HEK293 (cell line): ENCODE measurements around the gene TDP1.
A peak's percentile ranks its signal among the peaks of the same experiment; 100 is the strongest.
"Not testable (repeated sequence)": the region's sequence is repeated elsewhere in the genome, so short reads cannot be mapped to it uniquely, and the experiment has no call there.

Experiments used
- CTCF ChIA-PET: fragments of 350-600 bp; formaldehyde crosslinking; extraction: SDS; loops from one replicate; lab custom pipeline; 2021; ENCODE audit warnings: antibody characterized with exemption; lab: Yijun Ruan, JAX
- POLR2A ChIA-PET: fragments of 300-600 bp; formaldehyde crosslinking; extraction: SDS; loops from one replicate; lab custom pipeline; 2020; ENCODE audit warnings: antibody characterized with exemption, inconsistent platforms; lab: Yijun Ruan, JAX
- H3K27ac ChIP-seq: fragments of 200-500 bp; sonication (Bioruptor generic); 2 replicates; pipeline ENCODE4 v1.5.1; 2014; ENCODE audit warnings: low read depth, low read length, control low read depth, inconsistent platforms; ENCODE audit errors: extremely low read depth
- H3K36me3 ChIP-seq, 2 experiments: fragments of 200-500 bp in 1 of 2; sonication (Bioruptor generic) in 1 of 2; 1 replicate in 1 of 2; 2 replicates in 1 of 2; pipeline ENCODE4 v1.5.1; 2014 to 2017; ENCODE audit warnings: inconsistent platforms in 2 of 2, low read length in 2 of 2; ENCODE audit not compliant: control insufficient read depth in 2 of 2, insufficient read depth in 1 of 2
- H3K4me1 ChIP-seq: fragments of 200-500 bp; sonication (Bioruptor generic); 2 replicates; pipeline ENCODE4 v1.5.1; 2014; ENCODE audit warnings: mild to moderate bottlenecking, low read length, inconsistent platforms; ENCODE audit not compliant: control insufficient read depth, insufficient read depth
- H3K4me3 ChIP-seq: 2 replicates; pipeline ENCODE4 v1.5.1; 2011; ENCODE audit warnings: low read depth, mild to moderate bottlenecking, control low read depth, low read length, moderate library complexity
- H3K9me3 ChIP-seq: fragments of 200-500 bp; sonication (Bioruptor generic); 2 replicates; pipeline ENCODE4 v1.5.1; 2014; ENCODE audit warnings: low read depth, low read length, inconsistent platforms; ENCODE audit not compliant: control insufficient read depth, insufficient read depth
- OSR2 ChIP-seq: fragments of 450-650 bp; formaldehyde crosslinking; IDR thresholded peaks from 2 replicates; pipeline ENCODE4 v1.5.1; 2016; ENCODE audit warnings: missing biosample characterization, missing genetic modification characterization
- ZBTB17 ChIP-seq: fragments of 450-650 bp; formaldehyde crosslinking; IDR thresholded peaks from 2 replicates; pipeline ENCODE4 v1.5.1; 2016; ENCODE audit warnings: missing biosample characterization, missing genetic modification characterization
- ZBTB26 ChIP-seq: fragments of 450-650 bp; formaldehyde crosslinking; optimal IDR thresholded peaks from 2 replicates; pipeline ENCODE3; 2016; ENCODE audit warnings: missing biosample characterization, mild to moderate bottlenecking, missing genetic modification characterization
- ZEB2 ChIP-seq: fragments of 450-650 bp; formaldehyde crosslinking; IDR thresholded peaks from 2 replicates; pipeline ENCODE4 v1.5.1; 2016; ENCODE audit warnings: missing biosample characterization, missing genetic modification characterization
- ZFP37 ChIP-seq: fragments of 450-650 bp; formaldehyde crosslinking; IDR thresholded peaks from 2 replicates; pipeline ENCODE4 v1.5.1; 2016; ENCODE audit warnings: missing biosample characterization, missing genetic modification characterization
- ZNF10 ChIP-seq: fragments of 450-650 bp; formaldehyde crosslinking; IDR thresholded peaks from 2 replicates; pipeline ENCODE4 v1.5.1; 2017; ENCODE audit warnings: missing biosample characterization, missing genetic modification characterization
- ZNF112 ChIP-seq: fragments of 450-650 bp; formaldehyde crosslinking; IDR thresholded peaks from 2 replicates; pipeline ENCODE4 v1.5.0; 2017; ENCODE audit warnings: missing biosample characterization, missing genetic modification characterization
- ZNF19 ChIP-seq: fragments of 450-650 bp; formaldehyde crosslinking; IDR thresholded peaks from 2 replicates; pipeline ENCODE4; 2016; ENCODE audit warnings: missing biosample characterization, missing genetic modification characterization, low read depth
- ZNF292 ChIP-seq: fragments of 450-650 bp; formaldehyde crosslinking; IDR thresholded peaks from 2 replicates; pipeline ENCODE4 v1.5.1; 2016; ENCODE audit warnings: low read depth, missing biosample characterization, missing genetic modification characterization, borderline replicate concordance
- ZNF324 ChIP-seq: fragments of 450-650 bp; formaldehyde crosslinking; IDR thresholded peaks from 2 replicates; pipeline ENCODE4 v1.5.1; 2016; ENCODE audit warnings: missing biosample characterization, missing genetic modification characterization
- ZNF416 ChIP-seq: fragments of 450-650 bp; formaldehyde crosslinking; IDR thresholded peaks from 2 replicates; pipeline ENCODE4 v1.5.1; 2016; ENCODE audit warnings: missing biosample characterization, missing genetic modification characterization
- ZNF560 ChIP-seq: fragments of 450-650 bp; formaldehyde crosslinking; IDR thresholded peaks from 2 replicates; pipeline ENCODE4 v1.5.1; 2017; ENCODE audit warnings: missing biosample characterization, missing genetic modification characterization, borderline replicate concordance
- ZNF596 ChIP-seq: fragments of 450-650 bp; IDR thresholded peaks from 2 replicates; pipeline ENCODE4 v1.5.0; 2018; ENCODE audit warnings: missing biosample characterization, mild to moderate bottlenecking, missing genetic modification characterization, moderate library complexity
- ZNF621 ChIP-seq: fragments of 450-650 bp; formaldehyde crosslinking; IDR thresholded peaks from 2 replicates; pipeline ENCODE4 v1.5.1; 2017; ENCODE audit warnings: missing biosample characterization, missing genetic modification characterization
- ZNF624 ChIP-seq: fragments of 450-650 bp; formaldehyde crosslinking; IDR thresholded peaks from 2 replicates; pipeline ENCODE4 v1.5.1; 2017; ENCODE audit warnings: missing biosample characterization, missing genetic modification characterization
- ZNF692 ChIP-seq: fragments of 450-650 bp; formaldehyde crosslinking; IDR thresholded peaks from 2 replicates; pipeline ENCODE4 v1.5.1; 2016; ENCODE audit warnings: missing biosample characterization, missing genetic modification characterization
- ZSCAN5A ChIP-seq: fragments of 450-650 bp; formaldehyde crosslinking; IDR thresholded peaks from 2 replicates; pipeline ENCODE4 v1.5.1; 2016; ENCODE audit warnings: missing biosample characterization, missing genetic modification characterization
- TF ChIP-seq, protein P1 (sequence below): fragments of 450-650 bp; formaldehyde crosslinking; IDR thresholded peaks from 2 replicates; pipeline ENCODE4 v1.5.1; 2016; ENCODE audit warnings: missing biosample characterization, missing genetic modification characterization
- TF ChIP-seq, protein P2 (sequence below): fragments of 450-650 bp; formaldehyde crosslinking; IDR thresholded peaks from 2 replicates; pipeline ENCODE4 v1.5.1; 2016; ENCODE audit warnings: missing biosample characterization, missing genetic modification characterization

Gene TDP1

DNA sequence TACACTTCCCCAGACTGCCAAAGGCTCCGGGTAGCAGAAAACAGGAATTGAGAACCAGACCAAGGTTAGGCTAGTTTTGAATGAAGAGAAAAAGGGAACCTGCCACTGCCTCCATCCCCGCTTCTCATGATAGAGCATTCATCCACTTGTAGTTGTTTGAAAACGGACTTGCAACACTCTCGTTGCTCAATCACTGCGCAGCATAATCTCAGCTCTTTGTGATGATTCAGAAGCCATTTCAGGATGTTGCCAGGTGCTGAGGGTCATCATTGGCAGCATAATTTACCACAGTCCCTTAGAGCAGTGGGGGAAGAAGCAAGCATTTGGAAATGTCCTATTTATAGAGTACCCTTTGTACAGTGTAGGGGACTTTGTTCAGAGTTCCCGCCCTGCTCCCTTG lies 131.7 kb downstream of the TDP1 start:
- ChIA-PET POLR2A (no interaction called here), CTCF (no interaction called here)
- H3K36me3 ChIP-seq = no peaks in the 10 kb centered on the region
- no peak overlapping the region for H3K4me3 ChIP-seq
- TF ChIP-seq ZNF292 (tag by site-specific recombination) = no peak
- no peak for TF ChIP-seq ZEB2 (tag by site-specific recombination)
- TF ChIP-seq, protein P1, sequence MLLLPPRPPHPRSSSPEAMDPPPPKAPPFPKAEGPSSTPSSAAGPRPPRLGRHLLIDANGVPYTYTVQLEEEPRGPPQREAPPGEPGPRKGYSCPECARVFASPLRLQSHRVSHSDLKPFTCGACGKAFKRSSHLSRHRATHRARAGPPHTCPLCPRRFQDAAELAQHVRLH (tag by site-specific recombination) = no peak
- TF ChIP-seq ZNF596 = no peak
- no peak for TF ChIP-seq ZFP37 (tag by site-specific recombination)
- H3K4me1 ChIP-seq = 0 out of 2 replicates have a peak, but pooled peaks cover 2% of the 10 kb centered on the region
- no peak overlapping the region for H3K27ac ChIP-seq
- no peaks in the 10 kb centered on the region for H3K9me3 ChIP-seq

DNA sequence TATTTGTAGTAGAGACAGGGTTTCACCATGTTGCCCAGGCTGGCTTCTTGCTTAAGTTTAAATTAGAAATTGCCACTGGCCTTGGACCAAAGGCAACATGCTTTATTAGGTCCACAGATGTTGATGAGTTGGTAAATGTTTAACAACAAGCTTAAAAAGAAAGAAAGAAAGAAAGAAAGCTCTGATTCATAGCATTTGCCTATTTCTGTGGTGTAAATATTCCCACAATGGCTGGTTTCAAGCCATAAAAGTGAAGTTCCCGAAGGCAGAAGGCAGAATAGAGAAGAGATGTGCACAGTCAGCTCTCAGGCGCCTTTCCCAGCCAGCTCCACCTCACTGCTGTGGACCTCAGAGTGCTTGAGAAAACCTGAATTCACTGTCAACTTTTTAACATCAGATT lies 132.4 kb downstream of the TDP1 start:
- Histone ChIP-seq H3K9me3 (no peaks in the 10 kb centered on the region), H3K4me1 (0 out of 2 replicates have a peak, but pooled peaks cover 2% of the 10 kb centered on the region), H3K36me3 (no peaks in the 10 kb centered on the region), H3K27ac (no peak overlapping the region), H3K4me3 (no peak overlapping the region)
- ChIA-PET POLR2A (no interaction called here), CTCF (interaction anchor here (1.3 to 1.5 kb wide), 2 partner anchors 115 to 147 kb away, joined by 4 to 6 read pairs; no protein-coding TSS in a partner anchor)
- TF ChIP-seq ZNF112 (tag by site-specific recombination) = peak; percentile 68; the same call in 1 of the 2 replicates
- TF ChIP-seq, protein P2, sequence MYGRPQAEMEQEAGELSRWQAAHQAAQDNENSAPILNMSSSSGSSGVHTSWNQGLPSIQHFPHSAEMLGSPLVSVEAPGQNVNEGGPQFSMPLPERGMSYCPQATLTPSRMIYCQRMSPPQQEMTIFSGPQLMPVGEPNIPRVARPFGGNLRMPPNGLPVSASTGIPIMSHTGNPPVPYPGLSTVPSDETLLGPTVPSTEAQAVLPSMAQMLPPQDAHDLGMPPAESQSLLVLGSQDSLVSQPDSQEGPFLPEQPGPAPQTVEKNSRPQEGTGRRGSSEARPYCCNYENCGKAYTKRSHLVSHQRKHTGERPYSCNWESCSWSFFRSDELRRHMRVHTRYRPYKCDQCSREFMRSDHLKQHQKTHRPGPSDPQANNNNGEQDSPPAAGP (tag by site-specific recombination) = no peak

GRCh38 chr14:90089486-90089885 lies 133.8 kb downstream of the TDP1 start:
- H3K4me1 ChIP-seq, CTCF ChIA-PET, H3K36me3 ChIP-seq, H3K4me3 ChIP-seq, H3K27ac ChIP-seq, POLR2A ChIA-PET, H3K9me3 ChIP-seq: not testable (repeated sequence)

DNA sequence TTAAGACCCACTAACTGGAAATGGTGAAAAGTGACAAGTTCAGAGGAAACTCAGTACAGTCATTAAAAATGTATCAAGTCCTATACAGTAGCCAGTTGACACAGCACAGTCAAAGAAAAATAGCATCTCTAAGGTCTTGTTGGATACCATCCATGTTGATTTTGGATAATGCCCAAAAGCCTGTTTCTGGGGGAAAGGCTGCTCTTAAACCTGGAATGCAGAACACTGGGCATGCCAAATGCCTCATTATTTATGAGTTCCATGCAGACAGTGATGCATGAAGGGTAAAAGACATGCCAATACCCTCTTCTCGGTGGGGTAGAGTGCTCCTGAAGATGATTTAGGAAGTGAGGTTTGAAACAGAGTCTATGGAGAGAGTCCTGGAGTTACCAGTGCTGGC lies 135.7 kb downstream of the TDP1 start:
- ChIA-PET CTCF (no interaction called here), POLR2A (no interaction called here)
- Histone ChIP-seq H3K36me3 (no peaks in the 10 kb centered on the region), H3K4me3 (no peak overlapping the region), H3K27ac (no peak overlapping the region), H3K4me1 (0 out of 2 replicates have a peak, but pooled peaks cover 2% of the 10 kb centered on the region), H3K9me3 (no peaks in the 10 kb centered on the region)
- no peak for TF ChIP-seq ZNF624
- TF ChIP-seq ZNF692 (tag by site-specific recombination) = no peak
- TF ChIP-seq ZNF10 (tag by site-specific recombination) = no peak
- no peak for TF ChIP-seq ZNF324
- TF ChIP-seq ZNF19 (tag by site-specific recombination) = no peak
- TF ChIP-seq OSR2 (tag by site-specific recombination) = peak; percentile 58; the same call in 1 of the 2 replicates
- TF ChIP-seq ZNF416 (tag by site-specific recombination) = no peak
- no peak for TF ChIP-seq ZSCAN5A (tag by site-specific recombination)
- TF ChIP-seq ZBTB17 = 0 out of 2 replicates have a peak, but pooled peaks have one; percentile 34
- no peak for TF ChIP-seq ZNF560 (tag by site-specific recombination)
- no peak for TF ChIP-seq ZNF621 (tag by site-specific recombination)
- no peak for TF ChIP-seq ZBTB26 (tag by site-specific recombination)
